LHCN-M2 (cell line): ENCODE data around the gene C16orf82. TPM values are rescaled to one million over a fixed set of nuclear protein-coding genes. Genes with fewer than 3 reads are reported as not detected.

Experiments
- total RNA-seq: library from RNA; depleted of rRNA; stranded (reverse); fragments of >200 nt; gene quantifications from 2 replicates; pipeline ENCODE4 v1.2.3, GENCODE V29; 2014; rRNA removed

The C16orf82 gene
- total RNA-seq, 1 experiment from 2014 or later: not detected

Other genes with a start within 250 kb of the C16orf82 start
- gene KDM8, start 136.6 kb downstream of the C16orf82 start, total RNA-seq: 4.5 and 4.6 TPM in 2 replicates
- gene NSMCE1, start 201.8 kb downstream of the C16orf82 start, total RNA-seq: 50.1 and 62.7 TPM in 2 replicates
- gene IL4R, start 247.0 kb downstream of the C16orf82 start, total RNA-seq: 13.8 and 14.5 TPM in 2 replicates